ENCODE results near the gene ARMH1.

The ARMH1 gene

DNA sequence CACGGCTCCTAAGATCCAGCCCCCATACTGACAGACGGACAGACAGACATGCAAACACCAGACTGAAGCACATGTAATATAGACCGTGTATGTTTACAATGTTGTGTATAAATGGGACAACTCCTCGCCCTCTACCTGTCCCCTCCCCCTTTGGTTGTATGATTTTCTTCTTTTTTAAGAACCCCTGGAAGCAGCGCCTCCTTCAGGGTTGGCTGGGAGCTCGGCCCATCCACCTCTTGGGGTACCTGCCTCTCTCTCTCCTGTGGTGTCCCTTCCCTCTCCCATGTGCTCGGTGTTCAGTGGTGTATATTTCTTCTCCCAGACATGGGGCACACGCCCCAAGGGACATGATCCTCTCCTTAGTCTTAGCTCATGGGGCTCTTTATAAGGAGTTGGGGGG is 23.4 kb upstream of the ARMH1 start:
- no peak for DNase-seq (ENCODE audit: low spot score)
- H3K27ac ChIP-seq, result no peak overlapping the region
- TF ChIP-seq, protein P1, sequence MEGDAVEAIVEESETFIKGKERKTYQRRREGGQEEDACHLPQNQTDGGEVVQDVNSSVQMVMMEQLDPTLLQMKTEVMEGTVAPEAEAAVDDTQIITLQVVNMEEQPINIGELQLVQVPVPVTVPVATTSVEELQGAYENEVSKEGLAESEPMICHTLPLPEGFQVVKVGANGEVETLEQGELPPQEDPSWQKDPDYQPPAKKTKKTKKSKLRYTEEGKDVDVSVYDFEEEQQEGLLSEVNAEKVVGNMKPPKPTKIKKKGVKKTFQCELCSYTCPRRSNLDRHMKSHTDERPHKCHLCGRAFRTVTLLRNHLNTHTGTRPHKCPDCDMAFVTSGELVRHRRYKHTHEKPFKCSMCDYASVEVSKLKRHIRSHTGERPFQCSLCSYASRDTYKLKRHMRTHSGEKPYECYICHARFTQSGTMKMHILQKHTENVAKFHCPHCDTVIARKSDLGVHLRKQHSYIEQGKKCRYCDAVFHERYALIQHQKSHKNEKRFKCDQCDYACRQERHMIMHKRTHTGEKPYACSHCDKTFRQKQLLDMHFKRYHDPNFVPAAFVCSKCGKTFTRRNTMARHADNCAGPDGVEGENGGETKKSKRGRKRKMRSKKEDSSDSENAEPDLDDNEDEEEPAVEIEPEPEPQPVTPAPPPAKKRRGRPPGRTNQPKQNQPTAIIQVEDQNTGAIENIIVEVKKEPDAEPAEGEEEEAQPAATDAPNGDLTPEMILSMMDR (IDR thresholded peaks at IDR 0.05), result no peak
- no peak overlapping the region for H3K4me3 ChIP-seq

DNA sequence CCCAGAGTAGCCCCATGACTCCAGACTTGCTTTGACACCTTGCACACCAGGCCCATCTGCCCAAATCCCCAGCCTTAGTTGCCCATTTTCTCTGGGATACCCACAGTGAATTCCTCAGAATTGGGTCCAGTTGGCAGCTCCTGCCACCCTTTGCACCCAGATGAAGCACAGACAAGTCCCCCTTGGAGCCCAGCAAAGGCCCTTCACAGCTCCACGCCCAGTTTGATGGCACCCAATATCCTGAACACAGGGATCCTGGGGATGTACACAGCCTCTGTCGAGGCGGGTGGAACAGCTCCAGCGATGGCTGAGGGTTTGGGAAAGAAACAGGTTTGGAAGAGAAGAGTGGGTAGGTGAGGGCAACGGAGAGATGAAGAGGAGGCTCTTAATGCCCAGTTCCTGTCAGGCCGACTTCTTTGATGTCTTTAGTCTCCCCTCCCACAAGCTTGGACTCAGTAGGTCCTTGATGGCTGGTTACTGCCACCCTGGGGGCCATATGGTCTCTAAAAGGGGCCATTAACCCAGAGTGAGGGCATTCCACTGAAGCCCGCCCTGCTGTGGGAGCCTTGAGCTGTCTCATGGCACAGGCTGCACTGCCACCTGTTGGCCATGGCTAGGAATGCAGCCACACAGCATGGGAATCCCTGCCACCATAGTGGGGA is 21.9 kb upstream of the ARMH1 start:
- no peak for DNase-seq (ENCODE audit: low spot score)
- H3K4me3 ChIP-seq, result no peak overlapping the region
- no peak overlapping the region for H3K27ac ChIP-seq
- TF ChIP-seq, protein P1 (IDR thresholded peaks at IDR 0.05), result peak; percentile 94

DNA sequence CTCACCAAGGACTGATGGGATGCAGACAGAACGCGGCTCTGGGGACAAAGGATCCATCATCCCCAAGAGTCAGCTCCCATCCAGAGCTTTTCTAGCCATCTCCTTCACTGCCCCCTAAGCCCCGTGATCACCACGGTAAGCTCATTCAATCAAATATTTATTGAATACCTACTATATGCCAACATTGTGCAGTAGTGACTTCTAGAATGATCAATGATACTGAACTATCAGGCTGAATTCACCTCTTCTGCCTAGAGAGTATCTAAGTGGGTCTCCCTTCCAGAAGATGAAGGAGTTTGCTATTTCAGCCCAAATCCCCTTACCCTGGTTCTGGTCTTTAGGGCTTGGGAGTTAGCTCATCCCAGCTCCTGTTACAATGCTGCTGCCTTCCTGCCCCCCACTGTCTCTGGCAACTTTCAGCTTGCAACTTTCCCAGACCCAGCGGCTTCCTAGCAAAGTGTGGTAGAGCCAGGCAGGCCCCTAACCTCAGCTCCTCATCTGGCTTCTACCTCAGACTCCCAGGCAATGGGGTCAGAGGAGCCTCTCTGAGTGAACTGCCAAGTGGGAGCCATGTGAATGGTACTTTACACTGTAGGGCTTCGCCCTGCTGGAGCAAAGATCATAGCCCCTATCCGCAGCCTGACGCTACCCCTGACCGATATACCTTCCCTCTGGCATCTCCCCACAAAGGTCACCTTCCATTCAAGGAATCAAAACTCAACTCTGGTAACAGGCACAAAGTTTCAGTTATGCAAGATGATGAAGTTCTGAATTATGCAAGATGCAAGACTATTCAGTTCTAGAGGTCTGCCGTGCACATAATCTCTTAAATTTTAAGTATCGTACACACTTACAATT is 21.2 kb upstream of the ARMH1 start:
- TF ChIP-seq, protein P1 (IDR thresholded peaks at IDR 0.05), result no peak
- no peak for DNase-seq (ENCODE audit: low spot score)
- Histone ChIP-seq H3K4me3 (no peak overlapping the region), H3K27ac (no peak overlapping the region)

DNA sequence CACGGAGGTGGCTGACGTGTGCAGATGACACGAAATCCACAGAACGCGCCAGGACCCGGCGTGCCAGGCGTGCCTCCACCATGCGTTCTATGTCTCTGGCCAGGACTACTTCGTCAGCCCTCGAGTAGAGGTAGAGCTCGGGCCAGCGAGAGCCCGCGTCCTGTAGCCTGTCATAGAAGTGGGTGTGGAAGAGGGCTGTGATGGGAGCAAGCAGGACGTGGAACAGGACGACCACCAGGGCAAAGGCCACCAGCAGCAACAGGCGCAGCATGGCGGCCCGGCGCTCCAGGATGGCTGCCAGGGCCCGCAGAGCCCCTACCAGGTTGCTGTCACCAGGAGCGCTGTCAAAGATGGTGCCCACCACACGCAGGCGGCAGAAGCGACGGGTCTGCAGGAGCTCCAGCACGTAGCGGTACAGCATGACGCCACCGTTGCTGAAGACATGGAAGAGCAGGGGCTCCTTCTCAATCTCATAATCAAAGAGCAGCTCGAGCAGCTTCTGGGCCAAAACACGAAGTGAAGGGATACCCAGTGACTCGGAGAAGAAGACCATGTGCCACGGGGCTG is 19.8 kb upstream of the ARMH1 start:
- Histone ChIP-seq H3K27ac (no peak overlapping the region), H3K4me3 (no peak overlapping the region)
- no peak for DNase-seq (ENCODE audit: low spot score)
- TF ChIP-seq, protein P1 (IDR thresholded peaks at IDR 0.05), result no peak

DNA sequence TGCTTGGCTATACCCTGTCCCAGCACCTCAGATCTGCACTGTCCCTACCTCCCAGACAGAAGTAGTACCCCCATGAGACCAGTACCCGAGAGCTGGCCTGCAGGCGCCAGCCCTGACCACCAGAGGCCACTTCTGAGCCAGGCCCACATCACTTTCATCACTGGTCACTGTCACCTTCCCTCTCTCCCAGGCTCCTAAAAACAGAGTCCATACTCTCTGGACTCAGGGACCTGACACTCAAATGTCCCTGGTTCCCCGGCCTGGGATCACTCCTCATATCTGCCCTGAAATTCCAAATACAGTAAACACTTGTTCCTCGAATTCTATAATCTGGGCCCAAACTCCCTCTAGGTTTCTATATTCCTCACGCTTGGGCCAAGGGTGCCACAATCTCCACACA is 18.9 kb upstream of the ARMH1 start:
- TF ChIP-seq, protein P1 (IDR thresholded peaks at IDR 0.05), result no peak
- no peak for DNase-seq (ENCODE audit: low spot score)
- no peak overlapping the region for H3K27ac ChIP-seq
- no peak overlapping the region for H3K4me3 ChIP-seq

DNA sequence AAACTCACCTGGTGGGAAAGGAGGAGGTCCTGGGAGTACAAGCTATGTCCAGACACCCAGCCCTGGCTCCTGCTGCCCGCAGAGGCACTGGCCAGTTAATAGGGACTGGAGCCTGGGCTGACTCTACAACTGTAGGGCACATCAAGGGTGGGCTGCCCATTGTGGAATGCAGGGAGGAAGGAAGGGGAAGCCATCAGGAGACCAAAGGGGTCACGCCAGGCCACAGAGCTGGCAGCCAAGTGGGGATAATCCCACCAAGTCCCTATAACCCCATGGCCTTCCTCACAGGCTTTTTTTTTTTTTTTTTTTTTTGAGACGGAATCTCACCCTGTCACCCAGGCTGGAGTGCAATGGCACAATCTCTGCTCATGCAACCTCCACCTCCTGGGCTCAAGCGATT is 14.9 kb upstream of the ARMH1 start:
- TF ChIP-seq, protein P1 (IDR thresholded peaks at IDR 0.05), result no peak
- no peak overlapping the region for H3K27ac ChIP-seq
- DNase-seq (ENCODE audit: low spot score), result no peak
- H3K4me3 ChIP-seq, result no peak overlapping the region

Measured in coronary artery (tissue), 2 donors.